Measurements from ENCODE around the gene ERCC6L2. TPM values are rescaled to one million over a fixed set of nuclear protein-coding genes. Genes with fewer than 3 reads are reported as not detected.

Gene ERCC6L2
- total RNA-seq, 2 experiments from 2014 or later = 33.8 to 34.5 TPM

GRCh38 chr9:95970317-95970716 lies 94.8 kb downstream of the ERCC6L2 start:
- Mint-ChIP-seq H3K4me1 (peaks cover 12% of the 10 kb centered on the region), H3K27ac (no peak overlapping the region), H3K9me3 (peaks cover 6% of the 10 kb centered on the region), H3K4me3 (no peak overlapping the region), H3K36me3 (peaks cover 41% of the 10 kb centered on the region), H3K27me3 (no peaks in the 10 kb centered on the region)
- no peak for DNase-seq

- no peak for DNase-seq
Observed at GRCh38 chr9:95971815-95972214, 96.3 kb downstream of the ERCC6L2 start.

GRCh38 chr9:95974389-95974788 lies 98.9 kb downstream of the ERCC6L2 start:
- Mint-ChIP-seq H3K4me1 (peaks cover 20% of the 10 kb centered on the region), H3K9me3 (peaks cover 6% of the 10 kb centered on the region), H3K27me3 (no peaks in the 10 kb centered on the region), H3K27ac (no peak overlapping the region), H3K36me3 (peaks cover 55% of the 10 kb centered on the region), H3K4me3 (no peak overlapping the region)
- no peak for DNase-seq

More at GRCh38 chr9:95971815-95972214, 96.3 kb downstream of the ERCC6L2 start:
- H3K36me3 Mint-ChIP-seq = peaks cover 51% of the 10 kb centered on the region
- peaks cover 18% of the 10 kb centered on the region for H3K4me1 Mint-ChIP-seq
- H3K27me3 Mint-ChIP-seq = no peaks in the 10 kb centered on the region
- no peak overlapping the region for H3K4me3 Mint-ChIP-seq
- H3K27ac Mint-ChIP-seq = no peak overlapping the region
- H3K9me3 Mint-ChIP-seq = peaks cover 6% of the 10 kb centered on the region

DNA sequence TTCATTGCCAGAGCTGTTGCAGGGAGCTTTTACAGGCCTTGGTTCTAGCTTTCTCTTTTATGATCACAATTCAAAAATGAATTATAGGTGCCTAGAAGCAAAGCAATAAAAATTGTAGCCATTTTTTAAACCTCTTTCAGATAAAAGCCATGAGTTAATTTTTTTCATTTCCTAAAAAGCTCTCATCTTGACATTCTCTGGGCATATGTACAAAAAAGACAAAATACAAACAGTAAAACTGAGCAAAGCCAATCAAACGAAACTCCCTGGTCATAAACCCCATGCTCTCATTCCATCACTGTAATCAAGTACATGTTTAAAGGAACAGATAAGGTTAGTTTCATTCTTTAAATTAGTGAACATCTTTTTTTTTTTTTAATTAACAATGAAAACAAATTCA lies 101.9 kb downstream of the ERCC6L2 start:
- no peak for DNase-seq
- H3K9me3 Mint-ChIP-seq = peaks cover 5% of the 10 kb centered on the region
- no peak overlapping the region for H3K27ac Mint-ChIP-seq
- H3K36me3 Mint-ChIP-seq = peaks cover 64% of the 10 kb centered on the region
- no peaks in the 10 kb centered on the region for H3K27me3 Mint-ChIP-seq
- H3K4me3 Mint-ChIP-seq = no peak overlapping the region
- peaks cover 41% of the 10 kb centered on the region for H3K4me1 Mint-ChIP-seq

DNA sequence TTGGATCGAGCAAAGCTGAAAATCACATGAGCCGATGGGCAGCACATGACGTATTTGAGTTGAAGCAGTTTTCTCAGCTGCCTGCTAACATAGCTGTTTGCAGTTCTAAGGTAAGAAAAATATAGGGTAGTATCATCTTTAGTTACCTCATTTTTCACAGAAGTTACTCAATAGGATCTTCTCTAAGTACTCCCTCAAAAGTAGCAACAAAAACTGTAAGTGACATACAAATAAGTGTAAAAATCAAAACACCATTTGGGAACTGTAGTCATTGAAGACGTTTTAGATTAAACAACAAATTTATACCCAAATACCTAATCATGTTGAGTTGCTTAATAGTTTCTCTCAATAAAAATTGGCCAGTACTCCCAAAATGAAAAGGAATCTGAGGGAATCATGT lies 102.6 kb downstream of the ERCC6L2 start:
- Mint-ChIP-seq H3K4me1 (peaks cover 41% of the 10 kb centered on the region), H3K36me3 (peaks cover 56% of the 10 kb centered on the region), H3K4me3 (no peak overlapping the region), H3K27me3 (no peaks in the 10 kb centered on the region), H3K27ac (no peak overlapping the region), H3K9me3 (no peaks in the 10 kb centered on the region)
- DNase-seq = no peak

GRCh38 chr9:95979446-95979845 lies 104.0 kb downstream of the ERCC6L2 start:
- Mint-ChIP-seq H3K27me3 (no peaks in the 10 kb centered on the region), H3K4me1 (peaks cover 34% of the 10 kb centered on the region), H3K9me3 (no peaks in the 10 kb centered on the region), H3K27ac (no peak overlapping the region), H3K4me3 (no peak overlapping the region), H3K36me3 (peaks cover 46% of the 10 kb centered on the region)
- DNase-seq = no peak

- H3K4me1 Mint-ChIP-seq = peaks cover 35% of the 10 kb centered on the region
- no peaks in the 10 kb centered on the region for H3K9me3 Mint-ChIP-seq
- peaks cover 48% of the 10 kb centered on the region for H3K36me3 Mint-ChIP-seq
- peak overlapping the region; percentile 46 for H3K27ac Mint-ChIP-seq
- no peak overlapping the region for H3K4me3 Mint-ChIP-seq
- H3K27me3 Mint-ChIP-seq = no peaks in the 10 kb centered on the region
- DNase-seq = no peak
Observed at GRCh38 chr9:95980262-95981125, 105.0 kb downstream of the ERCC6L2 start.

- Mint-ChIP-seq H3K27me3 (no peaks in the 10 kb centered on the region), H3K4me3 (no peak overlapping the region), H3K27ac (peak overlapping the region; percentile 17), H3K36me3 (peaks cover 54% of the 10 kb centered on the region), H3K9me3 (peaks cover 3% of the 10 kb centered on the region), H3K4me1 (peaks cover 29% of the 10 kb centered on the region)
- DNase-seq = no peak
Observed at GRCh38 chr9:95981761-95982390, 106.4 kb downstream of the ERCC6L2 start.

- H3K9me3 Mint-ChIP-seq = peaks cover 9% of the 10 kb centered on the region
- peaks cover 48% of the 10 kb centered on the region for H3K36me3 Mint-ChIP-seq
- no peak overlapping the region for H3K27ac Mint-ChIP-seq
- no peaks in the 10 kb centered on the region for H3K27me3 Mint-ChIP-seq
- H3K4me3 Mint-ChIP-seq = no peak overlapping the region
- peaks cover 22% of the 10 kb centered on the region for H3K4me1 Mint-ChIP-seq
- DNase-seq = no peak
Observed at GRCh38 chr9:95985440-95986055, 110.1 kb downstream of the ERCC6L2 start.

- Mint-ChIP-seq H3K9me3 (peaks cover 9% of the 10 kb centered on the region), H3K27me3 (no peaks in the 10 kb centered on the region), H3K4me1 (peaks cover 25% of the 10 kb centered on the region), H3K4me3 (no peak overlapping the region), H3K27ac (no peak overlapping the region), H3K36me3 (peaks cover 53% of the 10 kb centered on the region)
- DNase-seq = no peak
Observed at GRCh38 chr9:95989297-95989696, 113.8 kb downstream of the ERCC6L2 start.

DNA sequence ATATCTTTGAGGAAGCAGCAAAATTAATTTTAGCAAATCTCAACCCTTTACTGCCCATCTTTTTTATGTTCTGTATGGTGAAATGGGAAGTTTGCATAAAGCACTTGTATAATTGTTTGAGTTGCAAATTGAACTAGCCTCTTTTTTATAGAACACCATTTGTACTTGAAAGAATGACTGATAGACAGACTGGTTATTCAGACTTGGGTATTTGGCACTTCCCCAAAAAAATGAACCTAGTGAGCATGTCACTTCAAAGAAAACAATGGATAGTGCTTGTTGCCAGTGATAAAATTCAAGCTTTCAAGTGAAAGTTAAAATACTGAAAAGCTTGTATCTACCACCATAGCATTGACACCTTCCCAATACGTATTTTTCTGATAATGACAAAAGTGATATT lies 115.8 kb downstream of the ERCC6L2 start:
- no peak for DNase-seq
- Mint-ChIP-seq H3K4me3 (no peak overlapping the region), H3K27me3 (no peaks in the 10 kb centered on the region), H3K27ac (no peak overlapping the region), H3K36me3 (peaks cover 52% of the 10 kb centered on the region), H3K9me3 (peaks cover 11% of the 10 kb centered on the region), H3K4me1 (peaks cover 32% of the 10 kb centered on the region)

DNA sequence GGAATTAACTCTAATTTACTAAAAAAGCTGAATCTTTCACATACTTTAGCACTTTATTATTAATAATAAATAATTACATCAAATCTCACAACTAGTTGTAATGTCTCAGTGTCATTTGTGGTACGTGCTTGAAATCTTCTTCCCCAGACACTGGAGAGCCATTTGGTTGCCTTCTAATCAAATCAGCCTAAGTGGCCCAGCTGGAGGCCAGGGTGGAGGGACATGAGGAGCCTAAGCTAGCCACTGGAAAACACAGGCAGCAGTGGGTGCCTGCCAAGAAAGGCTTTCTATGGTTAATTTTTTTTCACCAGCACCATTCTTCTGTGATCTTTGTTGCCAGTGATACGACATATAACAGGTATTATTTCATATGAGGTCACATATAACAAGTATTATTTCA lies 117.0 kb downstream of the ERCC6L2 start:
- Mint-ChIP-seq H3K9me3 (peaks cover 4% of the 10 kb centered on the region), H3K27me3 (no peaks in the 10 kb centered on the region), H3K36me3 (peaks cover 50% of the 10 kb centered on the region), H3K4me1 (peaks cover 32% of the 10 kb centered on the region), H3K4me3 (no peak overlapping the region), H3K27ac (peak overlapping the region; percentile 74)
- DNase-seq = no peak

- peaks cover 43% of the 10 kb centered on the region for H3K36me3 Mint-ChIP-seq
Observed at GRCh38 chr9:95993337-95993736, 117.8 kb downstream of the ERCC6L2 start.

DNA sequence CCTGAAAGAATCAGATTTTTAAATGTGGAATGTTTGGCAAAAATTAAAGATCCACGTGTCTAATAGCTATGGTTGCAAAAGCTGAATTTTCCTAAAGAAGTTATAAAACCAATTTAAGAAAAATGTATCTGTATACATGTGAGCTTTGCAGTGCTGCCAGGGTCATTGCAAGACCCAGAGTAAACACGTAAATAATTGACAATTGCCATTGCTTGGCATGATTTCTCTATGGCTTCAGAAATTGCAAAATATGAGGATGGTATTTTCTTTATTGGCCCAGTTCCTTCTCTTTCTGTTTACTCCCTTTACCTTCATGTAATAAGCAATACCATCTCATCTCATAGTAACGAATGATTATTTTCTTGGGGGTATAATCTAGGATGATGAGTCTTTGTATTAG lies 123.9 kb downstream of the ERCC6L2 start:
- Mint-ChIP-seq H3K4me1 (peaks cover 12% of the 10 kb centered on the region), H3K27ac (no peak overlapping the region), H3K36me3 (peaks cover 54% of the 10 kb centered on the region), H3K4me3 (no peak overlapping the region), H3K27me3 (no peaks in the 10 kb centered on the region), H3K9me3 (peaks cover 10% of the 10 kb centered on the region)
- DNase-seq = no peak

More at GRCh38 chr9:95993337-95993736, 117.8 kb downstream of the ERCC6L2 start:
- H3K9me3 Mint-ChIP-seq = peaks cover 2% of the 10 kb centered on the region
- no peak for DNase-seq
- peak overlapping the region; percentile 74 for H3K27ac Mint-ChIP-seq
- H3K4me1 Mint-ChIP-seq = peaks cover 32% of the 10 kb centered on the region
- H3K4me3 Mint-ChIP-seq = no peak overlapping the region
- no peaks in the 10 kb centered on the region for H3K27me3 Mint-ChIP-seq

GRCh38 chr9:96004379-96004778 lies 128.9 kb downstream of the ERCC6L2 start:
- Mint-ChIP-seq H3K9me3 (peaks cover 8% of the 10 kb centered on the region), H3K27ac (no peak overlapping the region)

More at GRCh38 chr9:96004379-96004778, 128.9 kb downstream of the ERCC6L2 start:
- peaks cover 34% of the 10 kb centered on the region for H3K36me3 Mint-ChIP-seq
- no peaks in the 10 kb centered on the region for H3K4me1 Mint-ChIP-seq
- H3K4me3 Mint-ChIP-seq = no peak overlapping the region
- DNase-seq = no peak
- H3K27me3 Mint-ChIP-seq = no peaks in the 10 kb centered on the region
